GM18870 (cell line): ENCODE results near the gene WNK4.

Source experiments
- ATAC-seq: cut with Tn5 transposase; IDR thresholded peaks from one replicate; pipeline ENCODE4 v1.9.1; 2021; ENCODE audit warnings: moderate library complexity; ENCODE audit not compliant: unreplicated experiment

WNK4 gene

DNA sequence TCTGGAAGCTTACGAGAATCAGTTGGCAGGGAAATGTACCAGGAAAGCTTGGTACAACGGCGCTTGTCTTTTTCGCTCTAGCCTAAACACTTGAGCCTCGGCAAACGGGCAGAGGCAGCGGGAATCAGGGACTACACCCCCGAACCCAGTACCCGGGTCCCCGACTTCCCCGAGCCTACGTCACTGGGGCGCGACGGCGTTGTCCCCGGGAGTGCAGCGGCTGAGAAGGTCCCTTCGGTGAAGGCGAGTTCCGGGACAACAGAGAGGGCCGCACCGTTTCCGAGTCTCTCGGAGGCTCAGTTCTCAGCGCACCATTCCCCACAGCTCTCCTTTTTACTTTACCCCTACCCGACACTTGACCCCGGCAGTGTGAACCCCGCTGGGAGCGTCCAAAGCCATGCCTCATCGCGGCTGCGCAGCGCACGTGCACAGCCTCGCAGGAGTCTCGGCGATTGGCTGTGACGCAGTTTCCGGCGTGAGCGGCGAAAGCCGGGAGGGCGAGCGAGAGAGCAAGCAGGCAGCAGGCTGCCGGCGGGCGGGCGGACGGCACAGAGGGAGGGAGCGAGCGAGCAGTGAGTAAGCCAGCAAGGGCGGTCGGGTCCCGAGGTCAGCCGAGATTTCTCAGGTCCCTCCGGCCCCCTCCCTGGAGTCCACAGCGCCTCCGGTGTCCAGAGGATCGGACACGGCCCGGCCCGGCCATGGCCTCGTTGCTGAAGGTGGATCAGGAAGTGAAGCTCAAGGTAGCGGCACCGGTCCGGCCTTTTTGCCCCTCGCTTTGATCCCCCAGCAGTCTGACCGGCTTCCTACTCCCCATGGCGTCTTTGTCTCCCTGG, 52.7 kb downstream of the WNK4 start, which contains the start of gene PSME3:
Gene PSME3, plus strand, starts transcription at position 464 of the 833 bp plus-strand sequence. Its CDS starts 235 bp downstream, at position 699.
- ATAC-seq = peak; percentile 70

DNA sequence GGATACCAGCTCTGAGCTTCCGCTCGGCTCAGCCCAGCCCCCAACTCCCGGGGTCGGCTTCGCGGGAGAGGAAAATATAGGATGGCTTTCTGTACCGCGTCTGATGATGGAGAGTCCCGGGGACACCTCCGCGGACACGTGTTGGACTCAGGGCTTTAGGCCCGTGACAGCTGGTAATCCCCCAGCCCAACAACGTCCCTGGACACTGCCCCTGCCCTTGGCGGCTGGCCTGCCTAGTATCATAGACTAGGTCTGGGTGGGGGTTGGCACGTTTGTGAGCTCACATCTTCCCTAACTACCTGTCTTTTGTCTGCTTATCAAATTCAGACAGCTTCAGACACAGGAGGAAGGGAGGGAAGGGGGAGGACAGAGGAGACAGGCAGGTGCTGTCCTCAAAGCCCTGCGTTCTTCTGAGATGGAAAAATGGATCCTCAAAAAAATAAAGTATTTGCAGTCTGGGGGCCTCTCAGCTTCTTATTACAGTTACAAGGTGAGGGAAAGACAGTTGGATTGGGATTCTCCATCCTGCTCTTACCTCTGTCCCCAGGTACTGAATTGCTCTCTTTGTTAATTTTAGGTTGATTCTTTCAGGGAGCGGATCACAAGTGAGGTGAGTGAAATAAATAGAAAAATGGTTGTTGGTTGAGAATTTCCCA, 53.5 kb downstream of the WNK4 start:
- ATAC-seq = no peak

DNA sequence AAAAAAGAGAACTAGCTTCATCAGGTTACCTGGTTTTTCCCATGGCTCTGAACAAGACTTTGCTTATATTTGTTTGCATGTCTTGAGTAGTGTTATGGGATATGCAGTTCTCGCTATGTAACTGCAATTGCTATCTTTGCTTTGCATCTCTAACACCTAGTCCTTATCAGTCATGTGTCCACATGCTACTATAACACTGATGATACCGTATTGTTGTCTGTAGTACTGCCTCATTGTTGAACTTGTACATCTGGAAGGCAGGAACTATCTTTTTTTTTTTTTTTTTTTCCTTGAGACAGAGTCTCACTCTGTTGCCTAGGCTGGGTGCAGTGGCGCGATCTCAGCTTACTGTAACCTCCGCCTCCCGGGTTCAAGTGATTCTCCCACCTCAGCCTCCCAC, 55.3 kb downstream of the WNK4 start:
- no peak for ATAC-seq

DNA sequence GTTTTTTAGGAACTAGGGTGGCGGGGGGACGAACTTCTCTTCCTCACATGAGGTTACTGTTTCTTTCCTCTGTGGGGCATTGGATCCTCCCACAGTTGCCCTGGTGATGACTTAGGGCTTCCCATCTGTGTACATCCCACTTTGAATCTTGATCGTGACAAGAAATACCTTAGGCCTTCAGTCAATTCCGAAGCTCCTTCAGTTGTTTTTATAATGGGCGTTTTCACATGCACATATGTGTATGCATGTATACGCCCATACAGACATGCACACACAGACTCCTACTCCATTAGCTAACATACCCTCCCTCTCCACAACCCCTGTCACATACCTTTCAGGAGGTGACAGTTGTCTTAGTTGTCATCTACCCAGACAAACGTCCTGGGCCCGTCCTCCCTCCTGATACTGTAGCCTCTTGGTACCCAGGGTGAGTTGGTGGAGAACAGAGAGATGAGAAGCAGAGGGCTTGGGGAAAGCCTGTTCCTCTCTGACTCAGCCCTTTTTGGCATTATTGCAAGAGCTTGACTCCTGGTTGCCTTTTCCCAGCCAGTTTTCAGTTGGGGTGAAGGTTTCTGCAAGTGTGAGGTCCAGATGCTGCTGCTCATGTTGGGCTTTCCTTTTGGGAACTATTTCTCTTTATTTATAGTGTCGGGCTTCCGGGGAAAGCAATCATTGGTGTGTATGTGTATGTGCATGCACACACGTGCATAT, 61.7 kb downstream of the WNK4 start:
- no peak for ATAC-seq

DNA sequence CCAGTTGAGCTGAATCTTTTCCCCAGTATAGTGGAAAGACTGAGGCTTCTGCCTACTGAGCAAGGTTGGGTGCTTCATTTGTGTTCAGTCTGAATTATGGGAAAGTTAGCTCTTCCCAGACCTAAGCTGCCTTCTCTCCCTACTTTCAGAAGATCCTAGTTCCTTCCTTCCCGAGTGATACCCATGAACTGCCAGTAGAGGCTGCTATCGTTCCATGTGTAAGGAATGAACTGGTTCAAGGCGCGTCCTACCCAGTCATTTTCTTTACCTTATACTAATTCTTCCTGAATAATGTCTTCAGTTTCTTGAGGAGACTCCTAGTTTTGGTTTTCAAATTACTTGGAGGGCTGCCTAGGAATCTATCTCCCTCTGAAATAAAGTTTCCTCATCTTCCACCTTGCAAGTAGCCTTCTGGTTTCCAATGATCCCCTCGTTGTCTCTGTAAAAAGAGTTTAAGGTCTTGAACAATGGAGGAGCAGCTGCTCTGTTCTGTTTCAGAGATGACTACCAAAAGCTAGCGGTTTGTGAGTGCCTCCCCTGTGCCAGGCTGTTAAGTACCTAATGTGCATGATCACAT, 63.0 kb downstream of the WNK4 start:
- no peak for ATAC-seq

DNA sequence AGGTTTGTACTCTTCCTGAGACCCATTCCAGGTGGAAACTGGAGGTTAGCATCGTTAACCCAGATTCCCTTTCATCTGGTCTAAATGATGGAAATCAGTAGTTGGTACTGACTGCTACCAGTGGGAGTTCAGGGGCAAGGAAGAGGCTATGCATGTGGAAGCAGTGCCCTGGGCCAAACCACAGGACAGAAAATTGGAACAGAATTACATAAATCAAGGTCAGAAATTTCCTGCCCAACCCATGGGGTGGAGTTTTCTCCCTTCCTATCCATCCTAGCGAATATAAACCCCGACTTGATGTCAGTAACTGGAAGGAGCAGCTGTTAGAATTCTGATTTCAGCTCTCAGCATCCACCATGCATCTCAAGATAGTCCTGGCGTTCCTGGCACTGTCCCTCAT, 63.9 kb downstream of the WNK4 start, which contains the start of gene AOC2:
Gene AOC2, plus strand, starts transcription at position 310 of the 400 bp plus-strand sequence. Its CDS starts 47 bp downstream, at position 357.
- ATAC-seq = no peak

DNA sequence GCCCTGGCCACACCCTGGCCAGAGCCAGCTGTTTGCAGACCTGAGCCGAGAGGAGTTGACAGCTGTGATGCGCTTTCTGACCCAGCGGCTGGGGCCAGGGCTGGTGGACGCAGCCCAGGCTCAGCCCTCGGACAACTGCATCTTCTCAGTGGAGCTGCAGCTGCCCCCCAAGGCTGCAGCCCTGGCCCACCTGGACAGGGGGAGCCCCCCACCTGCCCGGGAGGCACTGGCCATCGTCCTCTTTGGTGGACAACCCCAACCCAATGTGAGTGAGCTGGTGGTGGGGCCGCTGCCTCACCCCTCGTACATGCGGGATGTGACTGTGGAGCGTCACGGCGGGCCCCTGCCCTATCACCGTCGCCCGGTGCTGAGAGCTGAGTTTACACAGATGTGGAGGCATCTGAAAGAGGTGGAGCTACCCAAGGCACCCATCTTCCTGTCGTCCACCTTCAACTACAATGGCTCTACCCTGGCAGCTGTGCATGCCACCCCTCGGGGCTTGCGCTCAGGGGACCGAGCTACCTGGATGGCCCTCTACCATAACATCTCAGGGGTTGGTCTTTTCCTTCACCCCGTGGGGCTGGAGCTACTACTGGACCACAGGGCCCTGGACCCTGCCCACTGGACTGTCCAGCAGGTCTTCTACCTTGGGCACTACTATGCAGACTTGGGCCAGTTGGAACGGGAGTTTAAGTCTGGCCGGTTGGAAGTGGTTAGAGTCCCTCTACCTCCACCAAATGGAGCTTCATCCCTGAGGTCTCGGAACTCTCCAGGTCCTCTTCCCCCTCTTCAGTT, 64.5 kb downstream of the WNK4 start:
- no peak for ATAC-seq

DNA sequence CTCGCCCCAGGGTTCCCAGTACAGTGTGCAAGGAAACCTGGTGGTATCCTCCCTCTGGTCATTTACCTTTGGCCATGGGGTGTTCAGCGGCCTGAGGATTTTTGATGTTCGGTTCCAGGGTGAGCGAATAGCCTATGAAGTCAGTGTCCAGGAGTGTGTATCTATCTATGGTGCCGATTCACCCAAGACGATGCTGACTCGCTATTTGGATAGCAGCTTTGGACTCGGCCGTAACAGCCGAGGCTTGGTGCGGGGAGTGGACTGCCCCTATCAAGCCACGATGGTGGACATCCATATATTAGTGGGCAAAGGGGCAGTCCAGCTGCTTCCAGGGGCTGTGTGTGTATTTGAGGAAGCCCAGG, 65.1 kb downstream of the WNK4 start:
- ATAC-seq = no peak

DNA sequence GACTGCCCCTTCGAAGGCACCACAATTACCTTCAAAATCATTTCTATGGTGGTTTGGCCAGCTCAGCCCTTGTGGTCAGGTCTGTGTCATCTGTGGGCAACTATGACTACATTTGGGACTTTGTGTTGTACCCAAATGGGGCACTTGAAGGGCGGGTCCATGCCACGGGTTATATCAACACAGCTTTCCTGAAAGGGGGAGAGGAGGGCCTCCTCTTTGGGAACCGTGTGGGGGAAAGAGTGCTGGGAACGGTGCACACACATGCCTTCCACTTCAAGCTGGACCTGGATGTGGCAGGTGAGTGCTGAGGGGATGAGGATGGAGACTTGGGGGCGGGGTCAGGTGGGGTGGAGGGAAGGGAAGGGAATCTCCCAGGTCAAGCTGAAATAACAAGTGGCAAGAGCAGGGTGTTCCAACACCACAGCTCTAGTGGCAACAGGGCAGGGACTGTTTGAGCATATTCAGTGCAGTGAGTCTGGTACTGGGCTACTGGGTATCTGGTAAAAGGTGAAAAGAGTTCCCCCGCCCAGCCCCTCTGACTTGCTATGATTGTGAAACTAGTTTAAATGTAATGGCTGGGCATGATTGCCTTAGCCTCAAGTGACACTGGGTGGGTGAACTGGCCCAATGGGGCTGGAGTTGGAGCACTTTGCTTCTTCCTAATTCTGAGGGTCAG, 65.6 kb downstream of the WNK4 start:
- no peak for ATAC-seq
